ENCODE measurements around the gene GRAMD2A.

DNA sequence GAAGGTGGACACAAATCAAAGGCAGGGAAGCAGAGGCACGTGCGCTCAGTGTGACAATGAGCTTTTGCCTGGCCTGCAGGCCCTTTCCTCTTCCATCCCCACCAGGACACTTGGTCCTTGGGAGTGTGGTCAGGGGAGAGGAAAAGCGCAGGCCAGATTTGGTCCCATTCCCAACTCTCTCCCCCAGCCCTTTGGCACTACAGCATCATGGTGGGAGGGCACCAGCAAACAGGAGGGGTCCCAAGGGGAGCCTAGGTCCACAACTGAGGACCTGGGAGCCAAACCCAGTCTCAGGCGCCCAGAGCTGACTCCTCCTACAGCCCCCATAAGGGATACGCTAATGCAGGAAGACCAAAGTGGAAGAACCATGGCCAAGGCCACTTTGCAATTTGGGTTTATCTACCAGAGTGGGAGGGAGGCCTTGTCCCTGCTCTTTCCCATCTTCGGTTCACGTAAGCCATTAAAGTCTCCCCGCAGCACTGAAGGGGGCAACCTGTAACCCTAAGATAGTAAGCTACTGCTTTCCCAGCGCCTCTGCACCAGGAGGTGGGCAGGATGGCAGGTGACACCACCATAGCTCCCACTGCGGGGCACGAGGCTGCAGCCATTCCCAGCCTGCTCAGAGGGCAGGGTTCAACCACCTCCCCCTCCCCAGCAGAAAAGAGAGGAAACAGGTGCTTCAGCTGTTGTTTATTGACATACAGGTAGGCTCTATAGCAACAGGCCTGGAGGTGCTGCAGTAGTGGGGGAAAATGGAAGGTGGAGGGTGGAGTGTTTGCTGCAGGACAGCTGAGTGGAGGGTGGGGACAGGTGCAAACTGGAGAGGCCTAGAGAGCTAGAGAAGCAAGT is 993 bp upstream of the GRAMD2A start:
- TF ChIP-seq, protein P1, sequence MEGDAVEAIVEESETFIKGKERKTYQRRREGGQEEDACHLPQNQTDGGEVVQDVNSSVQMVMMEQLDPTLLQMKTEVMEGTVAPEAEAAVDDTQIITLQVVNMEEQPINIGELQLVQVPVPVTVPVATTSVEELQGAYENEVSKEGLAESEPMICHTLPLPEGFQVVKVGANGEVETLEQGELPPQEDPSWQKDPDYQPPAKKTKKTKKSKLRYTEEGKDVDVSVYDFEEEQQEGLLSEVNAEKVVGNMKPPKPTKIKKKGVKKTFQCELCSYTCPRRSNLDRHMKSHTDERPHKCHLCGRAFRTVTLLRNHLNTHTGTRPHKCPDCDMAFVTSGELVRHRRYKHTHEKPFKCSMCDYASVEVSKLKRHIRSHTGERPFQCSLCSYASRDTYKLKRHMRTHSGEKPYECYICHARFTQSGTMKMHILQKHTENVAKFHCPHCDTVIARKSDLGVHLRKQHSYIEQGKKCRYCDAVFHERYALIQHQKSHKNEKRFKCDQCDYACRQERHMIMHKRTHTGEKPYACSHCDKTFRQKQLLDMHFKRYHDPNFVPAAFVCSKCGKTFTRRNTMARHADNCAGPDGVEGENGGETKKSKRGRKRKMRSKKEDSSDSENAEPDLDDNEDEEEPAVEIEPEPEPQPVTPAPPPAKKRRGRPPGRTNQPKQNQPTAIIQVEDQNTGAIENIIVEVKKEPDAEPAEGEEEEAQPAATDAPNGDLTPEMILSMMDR (IDR thresholded peaks at IDR 0.05; ENCODE audit: insufficient read depth, low read length, poor library complexity, severe bottlenecking) = no peak
- TF ChIP-seq EZH2phosphoT487 (conservative IDR thresholded peaks at IDR 0.05; ENCODE audit: low read length) = no peak

Measured in SU-DHL-6 (cell line).